H9 (cell line): Measurements from ENCODE around the gene ELF5. TPM values are rescaled to one million over a fixed set of nuclear protein-coding genes. Genes with fewer than 3 reads are reported as not detected.

Source experiments
- DNase-seq: peaks from one replicate; pipeline ENCODE4 v3.0.0-alpha.2; 2017
- H2AFZ ChIP-seq: one replicate; pipeline ENCODE4 v1.6.1; 2013; ENCODE audit warnings: mild to moderate bottlenecking, low read length, control low read depth, moderate library complexity
- H2AK5ac ChIP-seq: 2 replicates; pipeline ENCODE4 v1.6.1; 2013; ENCODE audit warnings: low read length, control low read depth, mixed read lengths; ENCODE audit not compliant: insufficient read length
- H2BK120ac ChIP-seq: one replicate; pipeline ENCODE4 v1.6.1; 2013; ENCODE audit warnings: low read depth, mild to moderate bottlenecking, low read length, control low read depth, inconsistent platforms; ENCODE audit not compliant: poor library complexity, severe bottlenecking
- H2BK12ac ChIP-seq: 2 replicates; pipeline ENCODE4 v1.6.1; 2013; ENCODE audit warnings: low read length, control low read depth, mixed read lengths, low read depth; ENCODE audit not compliant: insufficient read length
- H2BK15ac ChIP-seq: 2 replicates; pipeline ENCODE4 v1.6.1; 2013; ENCODE audit warnings: low read depth, low read length, control low read depth
- H2BK20ac ChIP-seq: one replicate; pipeline ENCODE4 v1.6.1; 2013; ENCODE audit warnings: low read depth, mild to moderate bottlenecking, low read length, control low read depth, inconsistent platforms; ENCODE audit not compliant: poor library complexity, severe bottlenecking
- H2BK5ac ChIP-seq: 2 replicates; pipeline ENCODE4 v1.6.1; 2013; ENCODE audit warnings: low read length, control low read depth, mixed read lengths; ENCODE audit not compliant: insufficient read length
- H3K14ac ChIP-seq: 2 replicates; pipeline ENCODE4 v1.6.1; 2013; ENCODE audit warnings: low read length, control low read depth; ENCODE audit not compliant: insufficient read depth
- H3K18ac ChIP-seq: 2 replicates; pipeline ENCODE4 v1.6.1; 2013; ENCODE audit warnings: low read depth, mild to moderate bottlenecking, mixed read lengths, low read length, control low read depth; ENCODE audit not compliant: insufficient read length
- H3K23ac ChIP-seq: 2 replicates; pipeline ENCODE4 v1.6.1; 2013; ENCODE audit warnings: low read length, control low read depth, mixed read lengths, low read depth; ENCODE audit not compliant: insufficient read length
- H3K23me2 ChIP-seq: 2 replicates; pipeline ENCODE4 v1.6.1; 2013; ENCODE audit warnings: low read depth, mild to moderate bottlenecking, mixed read lengths, low read length, control low read depth; ENCODE audit not compliant: insufficient read length, poor library complexity, severe bottlenecking
- H3K27ac ChIP-seq: 2 replicates; pipeline ENCODE4 v1.5.1; 2013; ENCODE audit warnings: low read length, control low read depth, mixed read lengths, low read depth; ENCODE audit not compliant: insufficient read length
- H3K27me3 ChIP-seq: 2 replicates; pipeline ENCODE4 v1.6.1; 2013; ENCODE audit warnings: low read length, control low read depth, inconsistent platforms; ENCODE audit not compliant: insufficient read depth
- H3K4ac ChIP-seq: 2 replicates; pipeline ENCODE4 v1.6.1; 2013; ENCODE audit warnings: low read depth, mild to moderate bottlenecking, control low read depth, inconsistent platforms, low read length, moderate library complexity
- H3K4me1 ChIP-seq: 2 replicates; pipeline ENCODE4 v1.6.1; 2013; ENCODE audit warnings: low read length, control low read depth, inconsistent platforms; ENCODE audit not compliant: insufficient read depth
- H3K4me2 ChIP-seq: 2 replicates; pipeline ENCODE4 v1.6.1; 2013; ENCODE audit warnings: low read length, control low read depth, mixed read lengths; ENCODE audit not compliant: insufficient read length, insufficient read depth
- H3K56ac ChIP-seq: 2 replicates; pipeline ENCODE4 v1.6.1; 2013; ENCODE audit warnings: low read depth, mild to moderate bottlenecking, mixed read lengths, low read length, control low read depth; ENCODE audit not compliant: insufficient read length
- H3K79me1 ChIP-seq: 2 replicates; pipeline ENCODE4 v1.6.1; 2013; ENCODE audit warnings: low read depth, mild to moderate bottlenecking, moderate library complexity, low read length, control low read depth, inconsistent platforms; ENCODE audit not compliant: insufficient read depth, poor library complexity, severe bottlenecking
- H3K79me2 ChIP-seq: 2 replicates; pipeline ENCODE4 v1.6.1; 2013; ENCODE audit warnings: low read length, control low read depth, inconsistent platforms; ENCODE audit not compliant: insufficient read depth
- H3K9ac ChIP-seq: 2 replicates; pipeline ENCODE4 v1.6.1; 2013; ENCODE audit warnings: low read length, control low read depth, mixed read lengths; ENCODE audit not compliant: insufficient read length; ENCODE audit errors: extremely low read depth
- H3K9me3 ChIP-seq: one replicate; pipeline ENCODE4 v1.6.1; 2013; ENCODE audit warnings: low read depth, low read length, inconsistent platforms; ENCODE audit not compliant: control insufficient read depth
- H3T11ph ChIP-seq: one replicate; pipeline ENCODE4 v1.6.1; 2013; ENCODE audit warnings: mild to moderate bottlenecking, low read length, control low read depth, inconsistent platforms
- H4K20me1 ChIP-seq: one replicate; pipeline ENCODE4 v1.6.1; 2013; ENCODE audit not compliant: control insufficient read depth, insufficient read length, insufficient read depth
- H4K5ac ChIP-seq: 2 replicates; pipeline ENCODE4 v1.6.1; 2013; ENCODE audit warnings: low read depth, mild to moderate bottlenecking, mixed read lengths, low read length, control low read depth; ENCODE audit not compliant: insufficient read length
- H4K8ac ChIP-seq: replicated peaks from 2 replicates; pipeline ENCODE4 v1.6.1; 2013; ENCODE audit warnings: low read length, control low read depth, mixed read lengths, low read depth; ENCODE audit not compliant: insufficient read length
- H4K91ac ChIP-seq: 2 replicates; pipeline ENCODE4 v1.6.1; 2013; ENCODE audit warnings: low read depth, mild to moderate bottlenecking, moderate library complexity, mixed read lengths, low read length, control low read depth; ENCODE audit not compliant: insufficient read length
- H3K27ac Mint-ChIP-seq, 3 experiments: 2 replicates in 2 of 3; 3 replicates in 1 of 3; pipeline ENCODE4 v1.8.0; 2020 to 2021; ENCODE audit warnings: mixed read lengths in 3 of 3, mild to moderate bottlenecking in 1 of 3, moderate library complexity in 1 of 3
- H3K27me3 Mint-ChIP-seq: 2 replicates; pipeline ENCODE4 v1.8.0; 2021; ENCODE audit warnings: low read depth, mild to moderate bottlenecking, moderate library complexity, mixed read lengths
- H3K36me3 Mint-ChIP-seq, 3 experiments: 2 replicates in 2 of 3; 3 replicates in 1 of 3; pipeline ENCODE4 v1.8.0; 2020 to 2021; ENCODE audit warnings: low read depth in 3 of 3, mixed read lengths in 3 of 3; ENCODE audit not compliant: insufficient read depth in 1 of 3
- H3K4me1 Mint-ChIP-seq, 2 experiments: 2 replicates each; pipeline ENCODE4 v1.8.0; 2020; ENCODE audit warnings: mixed read lengths in 2 of 2
- H3K4me3 Mint-ChIP-seq, 2 experiments: 2 replicates in 1 of 2; 3 replicates in 1 of 2; pipeline ENCODE4 v1.8.0; 2020 to 2021; ENCODE audit warnings: mild to moderate bottlenecking in 2 of 2, mixed read lengths in 2 of 2, moderate library complexity in 1 of 2
- H3K9me3 Mint-ChIP-seq, 2 experiments: 2 replicates in 1 of 2; 3 replicates in 1 of 2; pipeline ENCODE4 v1.8.0; 2020; ENCODE audit warnings: mild to moderate bottlenecking in 2 of 2, mixed read lengths in 2 of 2, moderate library complexity in 1 of 2
- CTCF ChIP-seq: fragments of 200-600 bp; sonication (generic); conservative IDR thresholded peaks from 3 replicates; pipeline ENCODE4 v1.8.0; 2021; ENCODE audit warnings: antibody characterized with exemption, mild to moderate bottlenecking
- total RNA-seq: library from RNA; stranded (reverse); gene quantifications from 2 replicates; pipeline ENCODE4 v1.2.1, GENCODE V29; 2021

Gene ELF5
- total RNA-seq, 1 experiment from 2014 or later, result not detected

GRCh38 chr11:34510218-34510617 lies 3.4 kb downstream of the ELF5 start:
- Histone ChIP-seq H4K8ac (no peak overlapping the region), H2BK12ac (no peak overlapping the region), H3K18ac (no peak overlapping the region), H3K23me2 (no peaks in the 10 kb centered on the region), H3K79me2 (no peaks in the 10 kb centered on the region), H2BK120ac (no peak overlapping the region), H3K14ac (no peak overlapping the region), H4K20me1 (no peaks in the 10 kb centered on the region), H4K5ac (no peak overlapping the region), H3K23ac (no peak overlapping the region), H4K91ac (no peak overlapping the region), H3K27ac (no peak overlapping the region), H2BK5ac (no peak overlapping the region), H3K79me1 (no peaks in the 10 kb centered on the region), H3K4me1 (no peaks in the 10 kb centered on the region), H3K27me3 (no peaks in the 10 kb centered on the region), H3K56ac (no peak overlapping the region), H2BK15ac (no peak overlapping the region), H3K4me2 (no peak overlapping the region), H3K4ac (no peak overlapping the region), H2AFZ (no peak overlapping the region), H2BK20ac (no peak overlapping the region), H2AK5ac (no peak overlapping the region), H3K9me3 (no peaks in the 10 kb centered on the region), H3K9ac (no peak overlapping the region), H3T11ph (no peak overlapping the region)
- no peak for TF ChIP-seq CTCF
- Mint-ChIP-seq H3K36me3 (no peaks in the 10 kb centered on the region), H3K4me1 (peaks cover 7 to 16% of the 10 kb centered on the region in 2 experiments), H3K4me3 (no peak overlapping the region), H3K9me3 (no peaks in the 10 kb centered on the region), H3K27ac (no peak overlapping the region), H3K27me3 (no peaks in the 10 kb centered on the region)
- DNase-seq, result no peak
